ENCODE results near the gene HIVEP3.

- no peak for TF ChIP-seq CTCF (IDR thresholded peaks at IDR 0.05)
- no peak for TF ChIP-seq YY1 (IDR thresholded peaks at IDR 0.05; ENCODE audit: low read depth)
- no peak for TF ChIP-seq REST (IDR thresholded peaks at IDR 0.05; ENCODE audit: low read depth, low read length)
- no peak for TF ChIP-seq EZH2phosphoT487 (IDR thresholded peaks at IDR 0.05; ENCODE audit: borderline replicate concordance, low read depth)
- no peak for TF ChIP-seq RXRA (IDR thresholded peaks at IDR 0.05; ENCODE audit: borderline replicate concordance, low read depth)
- no peak for TF ChIP-seq SIN3A (IDR thresholded peaks at IDR 0.05; ENCODE audit: borderline replicate concordance, low read depth, low read length)
- TF ChIP-seq EP300 (IDR thresholded peaks at IDR 0.05; ENCODE audit: borderline replicate concordance in 1 of 2, low read depth in 1 of 2, low read length in 1 of 2), result no peak
- no peak for TF ChIP-seq TAF1 (IDR thresholded peaks at IDR 0.05; ENCODE audit: borderline replicate concordance, low read depth, low read length)
- TF ChIP-seq, protein P1, sequence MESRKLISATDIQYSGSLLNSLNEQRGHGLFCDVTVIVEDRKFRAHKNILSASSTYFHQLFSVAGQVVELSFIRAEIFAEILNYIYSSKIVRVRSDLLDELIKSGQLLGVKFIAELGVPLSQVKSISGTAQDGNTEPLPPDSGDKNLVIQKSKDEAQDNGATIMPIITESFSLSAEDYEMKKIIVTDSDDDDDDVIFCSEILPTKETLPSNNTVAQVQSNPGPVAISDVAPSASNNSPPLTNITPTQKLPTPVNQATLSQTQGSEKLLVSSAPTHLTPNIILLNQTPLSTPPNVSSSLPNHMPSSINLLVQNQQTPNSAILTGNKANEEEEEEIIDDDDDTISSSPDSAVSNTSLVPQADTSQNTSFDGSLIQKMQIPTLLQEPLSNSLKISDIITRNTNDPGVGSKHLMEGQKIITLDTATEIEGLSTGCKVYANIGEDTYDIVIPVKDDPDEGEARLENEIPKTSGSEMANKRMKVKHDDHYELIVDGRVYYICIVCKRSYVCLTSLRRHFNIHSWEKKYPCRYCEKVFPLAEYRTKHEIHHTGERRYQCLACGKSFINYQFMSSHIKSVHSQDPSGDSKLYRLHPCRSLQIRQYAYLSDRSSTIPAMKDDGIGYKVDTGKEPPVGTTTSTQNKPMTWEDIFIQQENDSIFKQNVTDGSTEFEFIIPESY (IDR thresholded peaks at IDR 0.05; ENCODE audit: borderline replicate concordance, low read depth), result no peak
- no peak for TF ChIP-seq GABPA (IDR thresholded peaks at IDR 0.05; ENCODE audit: low read depth)
These were observed 390.6 kb downstream of the HIVEP3 start for GRCh38 chr1:41528106-41528505.
